GM23338 (cell line): Measurements from ENCODE around the gene COL4A2. TPM values are rescaled to one million over a fixed set of nuclear protein-coding genes. Genes with fewer than 3 reads are reported as not detected.

ENCODE experiments used
- ATAC-seq: fragments of 200-7000 bp; cut with Tn5 transposase; 3 replicates; pipeline ENCODE4 v1.9.1; 2020
- DNase-seq: peaks from one replicate; pipeline ENCODE4 v3.0.0-alpha.2; 2015; ENCODE audit warnings: low spot score
- H2AFZ ChIP-seq: fragments of 200-600 bp; sonication (generic); 2 replicates; pipeline ENCODE4 v1.8.0; 2016; ENCODE audit warnings: antibody characterized with exemption, mild to moderate bottlenecking, moderate library complexity
- H3F3A ChIP-seq: fragments of 200-600 bp; sonication (generic); replicated peaks from 2 replicates; pipeline ENCODE4 v1.8.0; 2017; ENCODE audit warnings: antibody characterized with exemption, mixed run types, low read depth
- H3K27ac ChIP-seq: fragments of 200-600 bp; sonication (generic); 2 replicates; pipeline ENCODE4 v1.6.1; 2016; ENCODE audit warnings: low read depth
- H3K27me3 ChIP-seq: fragments of 200-600 bp; sonication (generic); 2 replicates; pipeline ENCODE4 v1.8.0; 2016; ENCODE audit warnings: mild to moderate bottlenecking, mixed run types, moderate library complexity; ENCODE audit not compliant: insufficient read depth
- H3K36me3 ChIP-seq: fragments of 200-600 bp; sonication (generic); 2 replicates; pipeline ENCODE4 v1.8.0; 2016; ENCODE audit warnings: mild to moderate bottlenecking; ENCODE audit not compliant: insufficient read depth
- H3K4me1 ChIP-seq: fragments of 200-600 bp; sonication (generic); 2 replicates; pipeline ENCODE4 v1.8.0; 2016; ENCODE audit warnings: mild to moderate bottlenecking, moderate library complexity; ENCODE audit not compliant: insufficient read depth
- H3K4me2 ChIP-seq: fragments of 200-600 bp; sonication (generic); 2 replicates; pipeline ENCODE4 v1.7.1; 2017; ENCODE audit warnings: mixed run types
- H3K4me3 ChIP-seq: fragments of 200-600 bp; sonication (generic); 2 replicates; pipeline ENCODE4 v1.6.1; 2016; ENCODE audit warnings: mixed run types
- H3K79me2 ChIP-seq: fragments of 200-600 bp; sonication (generic); replicated peaks from 2 replicates; pipeline ENCODE4 v1.8.0; 2017; ENCODE audit warnings: mild to moderate bottlenecking; ENCODE audit not compliant: insufficient read depth
- H3K9me2 ChIP-seq: fragments of 200-600 bp; sonication (generic); 2 replicates; pipeline ENCODE4 v1.8.0; 2017; ENCODE audit not compliant: insufficient read depth
- H4K20me1 ChIP-seq: fragments of 200-600 bp; sonication (generic); replicated peaks from 2 replicates; pipeline ENCODE4 v1.8.0; 2017; ENCODE audit warnings: mild to moderate bottlenecking; ENCODE audit not compliant: insufficient read depth
- H3K27ac Mint-ChIP-seq: 2 replicates; pipeline ENCODE4 v1.8.0; 2020; ENCODE audit warnings: inconsistent platforms, mild to moderate bottlenecking, moderate library complexity, mixed read lengths
- H3K27me3 Mint-ChIP-seq: 3 replicates; pipeline ENCODE4 v1.8.0; 2022; ENCODE audit warnings: low read depth, mild to moderate bottlenecking, moderate library complexity, mixed read lengths, inconsistent platforms; ENCODE audit not compliant: insufficient read depth, poor library complexity
- H3K36me3 Mint-ChIP-seq: 3 replicates; pipeline ENCODE4 v1.8.0; 2021; ENCODE audit warnings: low read depth, mild to moderate bottlenecking, inconsistent platforms, moderate library complexity, mixed read lengths
- H3K4me1 Mint-ChIP-seq: 3 replicates; pipeline ENCODE4 v1.8.0; 2020; ENCODE audit warnings: mild to moderate bottlenecking, inconsistent platforms, mixed read lengths
- H3K4me3 Mint-ChIP-seq: 3 replicates; pipeline ENCODE4 v1.8.0; 2021; ENCODE audit warnings: moderate library complexity, mild to moderate bottlenecking, inconsistent platforms, mixed read lengths
- H3K9me3 Mint-ChIP-seq: 3 replicates; pipeline ENCODE4 v1.8.0; 2020; ENCODE audit warnings: moderate library complexity, mild to moderate bottlenecking, inconsistent platforms, mixed read lengths
- CREB1 ChIP-seq: fragments of 250-450 bp; sonication (Bioruptor Pico); IDR thresholded peaks from 2 replicates; pipeline ENCODE4 v1.5.0; 2020; ENCODE audit warnings: low read depth, mild to moderate bottlenecking, moderate library complexity
- JUNB ChIP-seq: IDR thresholded peaks from one replicate; pipeline ENCODE4 v1.6.1; 2016; ENCODE audit warnings: antibody characterized with exemption; ENCODE audit not compliant: unreplicated experiment
- NANOG ChIP-seq: IDR thresholded peaks from 2 replicates; pipeline ENCODE4 v1.6.1; 2016; ENCODE audit warnings: antibody characterized with exemption, borderline replicate concordance
- POLR2AphosphoS5 ChIP-seq: IDR thresholded peaks from 2 replicates; pipeline ENCODE4 v1.6.1; 2016; ENCODE audit warnings: antibody characterized with exemption, low read depth
- STAT1 ChIP-seq: IDR thresholded peaks from one replicate; pipeline ENCODE4 v1.6.1; 2016; ENCODE audit warnings: antibody characterized with exemption; ENCODE audit not compliant: unreplicated experiment
- ZNF331 ChIP-seq: fragments of 250-450 bp; sonication (Bioruptor Pico); IDR thresholded peaks from 2 replicates; pipeline ENCODE4 v1.5.0; 2020; ENCODE audit warnings: low read depth, mild to moderate bottlenecking, moderate library complexity
- polyA plus RNA-seq: library from polyadenylated mRNA; unstranded; fragments of >200 nt; fragmentation: Nextera tagmentation; extraction: Ambion mirVana; gene quantifications from 2 replicates; pipeline ENCODE4 v1.2.1, GENCODE V29; 2016
- total RNA-seq: library from RNA; depleted of rRNA; stranded (reverse); fragments of >200 nt; shearing (Covaris generic); gene quantifications from 2 replicates; pipeline ENCODE4 v1.2.3, GENCODE V29; 2014
- TF ChIP-seq, protein P1 (sequence below): fragments of 250-450 bp; sonication (Bioruptor Pico); IDR thresholded peaks from 2 replicates; pipeline ENCODE4 v1.5.0; 2020; ENCODE audit warnings: mild to moderate bottlenecking, moderate library complexity
- TF ChIP-seq, protein P2 (sequence below), 2 experiments: fragments of 200-600 bp in 1 of 2; sonication (generic) in 1 of 2; conservative IDR thresholded peaks; 2 replicates each; pipeline versions ENCODE4 v1.5.1 to v1.6.1; 2016 to 2017; ENCODE audit warnings: antibody characterized with exemption in 2 of 2, low read depth in 2 of 2, mild to moderate bottlenecking in 2 of 2, moderate library complexity in 1 of 2

COL4A2 gene
- total and polyA plus RNA-seq, 2 experiments from 2014 or later, result 37.4 to 131 TPM

DNA sequence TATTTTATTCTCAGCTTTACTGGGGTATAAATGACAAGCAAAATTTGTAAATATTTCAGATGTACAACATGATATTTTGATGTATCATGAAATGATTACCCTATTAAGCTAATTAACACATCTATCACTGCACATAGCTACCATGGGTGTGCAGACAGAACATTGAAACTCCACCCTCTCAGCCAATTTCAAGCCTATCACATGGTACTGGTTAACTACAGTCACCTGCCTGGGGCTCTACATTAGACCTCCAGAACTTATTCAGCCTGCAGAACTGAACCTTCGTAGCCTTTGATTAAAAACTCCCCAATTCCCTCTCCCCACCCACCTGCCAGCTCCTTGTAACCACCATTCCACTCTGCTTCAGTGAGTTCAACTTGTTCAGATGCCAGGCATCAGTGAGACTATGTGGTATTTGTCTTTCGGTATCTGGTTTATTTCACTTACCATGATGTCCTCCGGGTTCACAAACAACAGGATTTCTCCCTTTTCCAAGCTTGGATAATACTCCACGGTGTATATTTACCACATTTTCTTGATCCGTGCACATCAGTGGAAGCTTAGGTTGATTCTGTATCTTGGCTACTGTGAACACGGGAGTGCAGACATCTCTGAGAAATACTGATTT is 235.2 kb downstream of the COL4A2 start (continued):
- TF ChIP-seq, protein P1, sequence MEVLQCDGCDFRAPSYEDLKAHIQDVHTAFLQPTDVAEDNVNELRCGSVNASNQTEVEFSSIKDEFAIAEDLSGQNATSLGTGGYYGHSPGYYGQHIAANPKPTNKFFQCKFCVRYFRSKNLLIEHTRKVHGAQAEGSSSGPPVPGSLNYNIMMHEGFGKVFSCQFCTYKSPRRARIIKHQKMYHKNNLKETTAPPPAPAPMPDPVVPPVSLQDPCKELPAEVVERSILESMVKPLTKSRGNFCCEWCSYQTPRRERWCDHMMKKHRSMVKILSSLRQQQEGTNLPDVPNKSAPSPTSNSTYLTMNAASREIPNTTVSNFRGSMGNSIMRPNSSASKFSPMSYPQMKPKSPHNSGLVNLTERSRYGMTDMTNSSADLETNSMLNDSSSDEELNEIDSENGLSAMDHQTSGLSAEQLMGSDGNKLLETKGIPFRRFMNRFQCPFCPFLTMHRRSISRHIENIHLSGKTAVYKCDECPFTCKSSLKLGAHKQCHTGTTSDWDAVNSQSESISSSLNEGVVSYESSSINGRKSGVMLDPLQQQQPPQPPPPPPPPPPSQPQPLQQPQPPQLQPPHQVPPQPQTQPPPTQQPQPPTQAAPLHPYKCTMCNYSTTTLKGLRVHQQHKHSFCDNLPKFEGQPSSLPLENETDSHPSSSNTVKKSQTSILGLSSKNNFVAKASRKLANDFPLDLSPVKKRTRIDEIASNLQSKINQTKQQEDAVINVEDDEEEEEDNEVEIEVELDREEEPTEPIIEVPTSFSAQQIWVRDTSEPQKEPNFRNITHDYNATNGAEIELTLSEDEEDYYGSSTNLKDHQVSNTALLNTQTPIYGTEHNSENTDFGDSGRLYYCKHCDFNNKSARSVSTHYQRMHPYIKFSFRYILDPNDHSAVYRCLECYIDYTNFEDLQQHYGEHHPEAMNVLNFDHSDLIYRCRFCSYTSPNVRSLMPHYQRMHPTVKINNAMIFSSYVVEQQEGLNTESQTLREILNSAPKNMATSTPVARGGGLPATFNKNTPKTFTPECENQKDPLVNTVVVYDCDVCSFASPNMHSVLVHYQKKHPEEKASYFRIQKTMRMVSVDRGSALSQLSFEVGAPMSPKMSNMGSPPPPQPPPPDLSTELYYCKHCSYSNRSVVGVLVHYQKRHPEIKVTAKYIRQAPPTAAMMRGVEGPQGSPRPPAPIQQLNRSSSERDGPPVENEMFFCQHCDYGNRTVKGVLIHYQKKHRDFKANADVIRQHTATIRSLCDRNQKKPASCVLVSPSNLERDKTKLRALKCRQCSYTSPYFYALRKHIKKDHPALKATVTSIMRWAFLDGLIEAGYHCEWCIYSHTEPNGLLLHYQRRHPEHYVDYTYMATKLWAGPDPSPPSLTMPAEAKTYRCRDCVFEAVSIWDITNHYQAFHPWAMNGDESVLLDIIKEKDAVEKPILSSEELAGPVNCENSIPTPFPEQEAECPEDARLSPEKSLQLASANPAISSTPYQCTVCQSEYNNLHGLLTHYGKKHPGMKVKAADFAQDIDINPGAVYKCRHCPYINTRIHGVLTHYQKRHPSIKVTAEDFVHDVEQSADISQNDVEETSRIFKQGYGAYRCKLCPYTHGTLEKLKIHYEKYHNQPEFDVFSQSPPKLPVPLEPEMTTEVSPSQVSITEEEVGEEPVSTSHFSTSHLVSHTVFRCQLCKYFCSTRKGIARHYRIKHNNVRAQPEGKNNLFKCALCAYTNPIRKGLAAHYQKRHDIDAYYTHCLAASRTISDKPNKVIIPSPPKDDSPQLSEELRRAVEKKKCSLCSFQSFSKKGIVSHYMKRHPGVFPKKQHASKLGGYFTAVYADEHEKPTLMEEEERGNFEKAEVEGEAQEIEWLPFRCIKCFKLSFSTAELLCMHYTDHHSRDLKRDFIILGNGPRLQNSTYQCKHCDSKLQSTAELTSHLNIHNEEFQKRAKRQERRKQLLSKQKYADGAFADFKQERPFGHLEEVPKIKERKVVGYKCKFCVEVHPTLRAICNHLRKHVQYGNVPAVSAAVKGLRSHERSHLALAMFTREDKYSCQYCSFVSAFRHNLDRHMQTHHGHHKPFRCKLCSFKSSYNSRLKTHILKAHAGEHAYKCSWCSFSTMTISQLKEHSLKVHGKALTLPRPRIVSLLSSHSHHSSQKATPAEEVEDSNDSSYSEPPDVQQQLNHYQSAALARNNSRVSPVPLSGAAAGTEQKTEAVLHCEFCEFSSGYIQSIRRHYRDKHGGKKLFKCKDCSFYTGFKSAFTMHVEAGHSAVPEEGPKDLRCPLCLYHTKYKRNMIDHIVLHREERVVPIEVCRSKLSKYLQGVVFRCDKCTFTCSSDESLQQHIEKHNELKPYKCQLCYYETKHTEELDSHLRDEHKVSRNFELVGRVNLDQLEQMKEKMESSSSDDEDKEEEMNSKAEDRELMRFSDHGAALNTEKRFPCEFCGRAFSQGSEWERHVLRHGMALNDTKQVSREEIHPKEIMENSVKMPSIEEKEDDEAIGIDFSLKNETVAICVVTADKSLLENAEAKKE (CRISPR knock-in tag), result no peak
- TF ChIP-seq POLR2AphosphoS5 (no peak), STAT1 (no peak), JUNB (no peak)

DNA sequence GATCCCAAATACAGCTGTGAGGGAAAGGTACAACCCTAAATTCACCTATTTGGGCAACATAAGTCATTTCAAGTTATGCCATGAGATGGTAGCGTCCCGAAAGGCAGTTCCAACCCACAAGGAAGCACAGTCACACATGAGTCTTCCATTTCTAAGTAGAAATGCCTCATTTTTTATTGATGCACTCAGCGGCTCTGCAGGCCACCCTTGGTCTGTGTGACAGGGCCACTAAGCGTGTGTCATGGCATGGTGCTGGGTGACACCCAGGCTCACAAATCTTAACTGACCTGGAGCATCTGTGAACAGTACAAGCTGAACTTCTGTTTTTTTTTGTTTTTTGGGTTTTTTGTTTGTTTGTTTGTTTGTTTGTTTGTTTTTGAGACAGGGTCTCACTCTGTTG is 239.3 kb downstream of the COL4A2 start:
- DNase-seq (no peak), ATAC-seq (no peak)
- Histone ChIP-seq H3K9me2 (no peaks in the 10 kb centered on the region), H3K4me2 (no peak overlapping the region), H3K79me2 (peaks cover 68% of the 10 kb centered on the region), H3K27me3 (no peaks in the 10 kb centered on the region), H2AFZ (no peak overlapping the region), H4K20me1 (peaks cover 15% of the 10 kb centered on the region; the same call in 1 of the 2 replicates), H3K4me1 (no peaks in the 10 kb centered on the region), H3F3A (no peaks in the 10 kb centered on the region), H3K36me3 (0 out of 2 replicates have a peak, but pooled peaks cover 6% of the 10 kb centered on the region), H3K27ac (no peak overlapping the region), H3K4me3 (no peak overlapping the region)
- peaks cover 3% of the 10 kb centered on the region for H3K27me3 Mint-ChIP-seq
- no peak overlapping the region for H3K27ac Mint-ChIP-seq
- TF ChIP-seq ZNF331, result no peak
- TF ChIP-seq NANOG, result no peak
- TF ChIP-seq JUNB, result no peak
- TF ChIP-seq, protein P2, sequence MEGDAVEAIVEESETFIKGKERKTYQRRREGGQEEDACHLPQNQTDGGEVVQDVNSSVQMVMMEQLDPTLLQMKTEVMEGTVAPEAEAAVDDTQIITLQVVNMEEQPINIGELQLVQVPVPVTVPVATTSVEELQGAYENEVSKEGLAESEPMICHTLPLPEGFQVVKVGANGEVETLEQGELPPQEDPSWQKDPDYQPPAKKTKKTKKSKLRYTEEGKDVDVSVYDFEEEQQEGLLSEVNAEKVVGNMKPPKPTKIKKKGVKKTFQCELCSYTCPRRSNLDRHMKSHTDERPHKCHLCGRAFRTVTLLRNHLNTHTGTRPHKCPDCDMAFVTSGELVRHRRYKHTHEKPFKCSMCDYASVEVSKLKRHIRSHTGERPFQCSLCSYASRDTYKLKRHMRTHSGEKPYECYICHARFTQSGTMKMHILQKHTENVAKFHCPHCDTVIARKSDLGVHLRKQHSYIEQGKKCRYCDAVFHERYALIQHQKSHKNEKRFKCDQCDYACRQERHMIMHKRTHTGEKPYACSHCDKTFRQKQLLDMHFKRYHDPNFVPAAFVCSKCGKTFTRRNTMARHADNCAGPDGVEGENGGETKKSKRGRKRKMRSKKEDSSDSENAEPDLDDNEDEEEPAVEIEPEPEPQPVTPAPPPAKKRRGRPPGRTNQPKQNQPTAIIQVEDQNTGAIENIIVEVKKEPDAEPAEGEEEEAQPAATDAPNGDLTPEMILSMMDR (conservative IDR thresholded peaks at IDR 0.05; ENCODE audit: low read depth in 2 of 2), result no peak
- TF ChIP-seq STAT1, result no peak
- TF ChIP-seq POLR2AphosphoS5, result no peak
- TF ChIP-seq CREB1 (CRISPR knock-in tag), result no peak
- H3K4me1 Mint-ChIP-seq, result no peaks in the 10 kb centered on the region
- peaks cover 15% of the 10 kb centered on the region for H3K9me3 Mint-ChIP-seq
- peaks cover 15% of the 10 kb centered on the region for H3K36me3 Mint-ChIP-seq
- no peak overlapping the region for H3K4me3 Mint-ChIP-seq
